Activated CD4-positive, alpha-beta T cell treated with anti-CD3 and anti-CD28 coated beads, Interleukin-2, amount 50 U/mL, for 1 hour (primary cell): ENCODE measurements around the gene SALL1.

ENCODE experiments used
- DNase-seq: peaks from one replicate; pipeline ENCODE4 v3.0.0-alpha.2; 2020

Gene SALL1

GRCh38 chr16:51107742-51108141 is 43.3 kb downstream of the SALL1 start:
- DNase-seq = no peak

GRCh38 chr16:51106535-51106934 is 44.5 kb downstream of the SALL1 start:
- no peak for DNase-seq

GRCh38 chr16:51103590-51103989 is 47.5 kb downstream of the SALL1 start:
- no peak for DNase-seq

GRCh38 chr16:51097729-51098128 is 53.3 kb downstream of the SALL1 start:
- DNase-seq = no peak

- DNase-seq = no peak
These were observed 55.0 kb downstream of the SALL1 start for GRCh38 chr16:51095890-51096626.

GRCh38 chr16:51095084-51095881 is 55.8 kb downstream of the SALL1 start:
- DNase-seq = no peak

GRCh38 chr16:51093726-51094280 is 57.3 kb downstream of the SALL1 start:
- no peak for DNase-seq
